HCEC 1CT (cell line): ENCODE results near the gene TMPRSS9.
"Not testable (repeated sequence)": the region's sequence is repeated elsewhere in the genome, so short reads cannot be mapped to it uniquely, and the experiment has no call there.

Experiments
- DNase-seq: peaks from one replicate; pipeline ENCODE4 v3.0.0-alpha.2; 2017

The TMPRSS9 gene

GRCh38 chr19:2342656-2343288 is 17.3 kb upstream of the TMPRSS9 start:
- no peak for DNase-seq

- no peak for DNase-seq
These were observed 16.6 kb upstream of the TMPRSS9 start for GRCh38 chr19:2343289-2343982.

GRCh38 chr19:2344381-2344870 is 15.6 kb upstream of the TMPRSS9 start:
- no peak for DNase-seq

GRCh38 chr19:2345076-2345475 is 15.0 kb upstream of the TMPRSS9 start:
- DNase-seq = no peak

GRCh38 chr19:2345794-2346663 is 14.0 kb upstream of the TMPRSS9 start:
- no peak for DNase-seq

- not testable (repeated sequence) for DNase-seq
These were observed 10.2 kb upstream of the TMPRSS9 start for GRCh38 chr19:2349818-2350217.

GRCh38 chr19:2350656-2351055 is 9.4 kb upstream of the TMPRSS9 start:
- DNase-seq = no peak

- no peak for DNase-seq
These were observed 8.5 kb upstream of the TMPRSS9 start for GRCh38 chr19:2351591-2351990.

- no peak for DNase-seq
These were observed 7.9 kb upstream of the TMPRSS9 start for GRCh38 chr19:2352121-2352520.

GRCh38 chr19:2353159-2353886 is 6.7 kb upstream of the TMPRSS9 start:
- DNase-seq = no peak

- DNase-seq = no peak
These were observed 6.0 kb upstream of the TMPRSS9 start for GRCh38 chr19:2353887-2354592.

GRCh38 chr19:2354670-2355069 is 5.4 kb upstream of the TMPRSS9 start:
- no peak for DNase-seq

GRCh38 chr19:2355168-2356035 is 4.7 kb upstream of the TMPRSS9 start:
- no peak for DNase-seq

GRCh38 chr19:2356036-2356646 is 3.9 kb upstream of the TMPRSS9 start:
- no peak for DNase-seq

- no peak for DNase-seq
These were observed 2.5 kb upstream of the TMPRSS9 start for GRCh38 chr19:2357279-2358206.

- no peak for DNase-seq
These were observed 1.4 kb upstream of the TMPRSS9 start for GRCh38 chr19:2358548-2359173.

- no peak for DNase-seq
These were observed 768 bp downstream of the TMPRSS9 start for GRCh38 chr19:2360833-2361232.

- no peak for DNase-seq
These were observed 1.4 kb downstream of the TMPRSS9 start for GRCh38 chr19:2361246-2362045.
